IPS DF 19.7 (cell line): ENCODE measurements around the gene FAM135A.
"Not testable (repeated sequence)": the region's sequence is repeated elsewhere in the genome, so short reads cannot be mapped to it uniquely, and the experiment has no call there.

Source experiments
- DNase-seq: peaks from one replicate; pipeline ENCODE4 v3.0.0-alpha.2; 2013; ENCODE audit warnings: low read depth, low spot score

The FAM135A gene

GRCh38 chr6:70396163-70396562, 17.1 kb upstream of the FAM135A start:
- DNase-seq = no peak

- DNase-seq = no peak
These were observed 16.2 kb upstream of the FAM135A start for GRCh38 chr6:70396796-70397729.

GRCh38 chr6:70398783-70399728, 14.3 kb upstream of the FAM135A start:
- no peak for DNase-seq

GRCh38 chr6:70404658-70405057, 8.7 kb upstream of the FAM135A start:
- DNase-seq = no peak

- DNase-seq = no peak
These were observed 4.1 kb upstream of the FAM135A start for GRCh38 chr6:70409216-70409615.

- DNase-seq = no peak
These were observed 1.6 kb upstream of the FAM135A start for GRCh38 chr6:70411542-70412251.

GRCh38 chr6:70412252-70413113, 825 bp upstream of the FAM135A start:
- DNase-seq = no peak

- DNase-seq = no peak
These were observed 735 bp downstream of the FAM135A start for GRCh38 chr6:70413992-70414494.

GRCh38 chr6:70414813-70415212, 1.5 kb downstream of the FAM135A start:
- DNase-seq = no peak

GRCh38 chr6:70415247-70415646, 1.9 kb downstream of the FAM135A start:
- no peak for DNase-seq

- no peak for DNase-seq
These were observed 2.4 kb downstream of the FAM135A start for GRCh38 chr6:70415660-70416059.

GRCh38 chr6:70421509-70421908, 8.2 kb downstream of the FAM135A start:
- no peak for DNase-seq

GRCh38 chr6:70423189-70424134, 10.2 kb downstream of the FAM135A start:
- DNase-seq = no peak

GRCh38 chr6:70424291-70424690, 11.0 kb downstream of the FAM135A start:
- DNase-seq = no peak

- no peak for DNase-seq
These were observed 23.0 kb downstream of the FAM135A start for GRCh38 chr6:70436320-70436719.

GRCh38 chr6:70445001-70445400, 31.7 kb downstream of the FAM135A start:
- no peak for DNase-seq

GRCh38 chr6:70447343-70448070, 34.2 kb downstream of the FAM135A start:
- DNase-seq = not testable (repeated sequence)

GRCh38 chr6:70453899-70454298, 40.6 kb downstream of the FAM135A start:
- DNase-seq = not testable (repeated sequence)

- no peak for DNase-seq
These were observed 43.4 kb downstream of the FAM135A start for GRCh38 chr6:70456735-70457134.
